ENCODE data around the gene PLEKHN1.

Gene PLEKHN1

GRCh38 chr1:931380-932172 is 34.7 kb upstream of the PLEKHN1 start:
- Histone ChIP-seq H3K4me3 (ENCODE audit: low read length) (no peak overlapping the region), H3K4me2 (ENCODE audit: low read depth, low read length) (no peak overlapping the region), H3K9ac (ENCODE audit: low read length) (no peak overlapping the region), H2AFZ (ENCODE audit: low read length) (no peak overlapping the region), H3K4me1 (ENCODE audit: low read length) (no peaks in the 10 kb centered on the region), H3K9me2 (replicated peaks; ENCODE audit: insufficient read depth, low read length) (no peaks in the 10 kb centered on the region), H3K27me3 (replicated peaks; ENCODE audit: insufficient read depth, low read length) (peaks cover 87% of the 10 kb centered on the region), H3K79me2 (ENCODE audit: low read length) (no peaks in the 10 kb centered on the region), H3K27ac (ENCODE audit: low read length) (no peak overlapping the region), H3F3A (ENCODE audit: insufficient read depth, low read length) (no peaks in the 10 kb centered on the region), H4K20me1 (ENCODE audit: insufficient read depth, low read length) (no peaks in the 10 kb centered on the region), H3K9me3 (replicated peaks; ENCODE audit: insufficient read depth, low read length) (no peaks in the 10 kb centered on the region), H3K36me3 (replicated peaks; ENCODE audit: insufficient read depth, low read length) (no peaks in the 10 kb centered on the region)
- TF ChIP-seq EZH2 (optimal IDR thresholded peaks at IDR 0.05; ENCODE audit: low read depth, low read length) (no peak), CTCF (IDR thresholded peaks at IDR 0.05; ENCODE audit: low read length) (no peak), EZH2phosphoT487 (IDR thresholded peaks at IDR 0.05; ENCODE audit: low read length) (no peak)
- DNase-seq: no peak

GRCh38 chr1:932173-932510 is 34.1 kb upstream of the PLEKHN1 start:
- Histone ChIP-seq H3K9me2 (replicated peaks; ENCODE audit: insufficient read depth, low read length) (no peaks in the 10 kb centered on the region), H3F3A (ENCODE audit: insufficient read depth, low read length) (no peaks in the 10 kb centered on the region), H3K9me3 (replicated peaks; ENCODE audit: insufficient read depth, low read length) (no peaks in the 10 kb centered on the region), H3K9ac (ENCODE audit: low read length) (no peak overlapping the region), H3K27ac (ENCODE audit: low read length) (no peak overlapping the region), H3K4me3 (ENCODE audit: low read length) (no peak overlapping the region), H3K79me2 (ENCODE audit: low read length) (no peaks in the 10 kb centered on the region), H2AFZ (ENCODE audit: low read length) (no peak overlapping the region), H3K36me3 (replicated peaks; ENCODE audit: insufficient read depth, low read length) (no peaks in the 10 kb centered on the region), H3K4me2 (ENCODE audit: low read depth, low read length) (no peak overlapping the region), H3K4me1 (ENCODE audit: low read length) (no peaks in the 10 kb centered on the region), H3K27me3 (replicated peaks; ENCODE audit: insufficient read depth, low read length) (peaks cover 87% of the 10 kb centered on the region), H4K20me1 (ENCODE audit: insufficient read depth, low read length) (no peaks in the 10 kb centered on the region)
- TF ChIP-seq CTCF (IDR thresholded peaks at IDR 0.05; ENCODE audit: low read length): no peak
- TF ChIP-seq EZH2phosphoT487 (IDR thresholded peaks at IDR 0.05; ENCODE audit: low read length): no peak
- no peak for TF ChIP-seq EZH2 (optimal IDR thresholded peaks at IDR 0.05; ENCODE audit: low read depth, low read length)
- no peak for DNase-seq

- Histone ChIP-seq H3K4me3 (ENCODE audit: low read length) (no peak overlapping the region), H3K36me3 (replicated peaks; ENCODE audit: insufficient read depth, low read length) (no peaks in the 10 kb centered on the region), H3K4me2 (ENCODE audit: low read depth, low read length) (no peak overlapping the region), H3K4me1 (ENCODE audit: low read length) (no peaks in the 10 kb centered on the region), H3K27ac (ENCODE audit: low read length) (no peak overlapping the region), H3K27me3 (replicated peaks; ENCODE audit: insufficient read depth, low read length) (peaks cover 86% of the 10 kb centered on the region), H3K9me3 (replicated peaks; ENCODE audit: insufficient read depth, low read length) (no peaks in the 10 kb centered on the region), H2AFZ (ENCODE audit: low read length) (no peak overlapping the region), H4K20me1 (ENCODE audit: insufficient read depth, low read length) (no peaks in the 10 kb centered on the region), H3F3A (ENCODE audit: insufficient read depth, low read length) (no peaks in the 10 kb centered on the region), H3K79me2 (ENCODE audit: low read length) (no peaks in the 10 kb centered on the region), H3K9me2 (replicated peaks; ENCODE audit: insufficient read depth, low read length) (no peaks in the 10 kb centered on the region), H3K9ac (ENCODE audit: low read length) (no peak overlapping the region)
- DNase-seq: no peak
- TF ChIP-seq CTCF (IDR thresholded peaks at IDR 0.05; ENCODE audit: low read length) (no peak), EZH2phosphoT487 (IDR thresholded peaks at IDR 0.05; ENCODE audit: low read length) (no peak), EZH2 (optimal IDR thresholded peaks at IDR 0.05; ENCODE audit: low read depth, low read length) (no peak)
Observed at GRCh38 chr1:932776-933602, 33.3 kb upstream of the PLEKHN1 start.
